ENCODE data around the gene HINT2.

The HINT2 gene

GRCh38 chr9:35840881-35841644 lies 26.2 kb upstream of the HINT2 start:
- no peak for DNase-seq

DNA sequence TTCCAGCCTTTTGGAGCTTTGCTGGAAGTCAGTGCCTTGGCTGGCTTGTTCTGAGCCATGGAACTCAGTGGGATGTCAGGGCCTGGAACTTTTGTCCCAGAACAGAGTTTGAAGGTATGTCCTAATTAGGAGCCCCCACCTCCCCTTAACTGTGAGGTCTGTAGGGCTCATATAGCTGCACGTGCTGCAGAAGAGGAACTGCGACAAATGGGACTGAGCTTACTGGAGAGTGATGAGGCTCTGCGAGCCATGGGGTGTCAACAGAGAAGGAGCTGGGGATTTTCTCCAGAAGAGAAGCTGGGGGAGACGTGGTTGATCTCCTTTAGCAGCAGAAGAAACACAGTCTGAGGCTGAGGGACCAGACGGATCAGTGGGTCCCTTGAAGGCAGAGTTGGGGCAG lies 25.1 kb upstream of the HINT2 start:
- DNase-seq, result no peak

DNA sequence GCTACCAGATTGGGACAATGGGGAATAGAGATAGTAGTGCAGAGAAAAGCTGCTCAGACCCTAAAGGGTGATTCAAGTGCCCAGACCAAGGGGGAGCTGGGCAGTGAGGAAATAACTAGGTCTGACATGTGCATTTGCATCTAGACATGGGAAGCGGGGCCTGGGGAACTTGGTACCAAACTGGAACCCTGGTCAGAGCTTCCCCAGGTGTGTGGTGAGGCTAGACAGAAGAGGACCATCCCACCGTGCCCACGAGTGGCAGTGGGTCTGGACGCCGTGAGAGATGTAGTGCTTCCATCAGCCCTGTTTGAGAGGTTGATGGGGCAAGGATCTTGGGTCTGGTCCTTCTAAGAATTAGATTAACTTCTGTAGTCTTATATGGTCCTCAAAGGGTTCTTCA lies 21.8 kb upstream of the HINT2 start:
- DNase-seq, result no peak

DNA sequence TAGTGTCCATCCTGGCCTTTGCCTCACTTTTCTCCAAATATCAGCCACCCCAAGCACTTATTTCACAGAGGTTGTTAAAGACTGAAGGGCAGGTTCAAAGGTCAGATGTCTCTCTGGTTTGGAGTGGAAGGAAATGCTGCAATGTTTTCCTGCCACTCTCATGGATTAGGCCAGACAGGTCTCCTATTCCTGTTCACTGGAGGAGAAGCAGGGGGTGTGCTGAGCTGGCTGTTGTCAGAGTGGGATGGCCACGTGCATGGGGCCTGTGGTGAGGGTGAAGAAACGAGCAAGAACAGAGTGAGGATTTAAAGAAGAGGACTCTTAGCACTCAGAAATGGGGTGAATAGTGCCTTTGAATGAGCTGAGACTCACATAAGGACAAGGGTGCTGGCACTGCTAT lies 20.9 kb upstream of the HINT2 start:
- DNase-seq, result no peak

- DNase-seq, result no peak
Measured at GRCh38 chr9:35835216-35835632, 20.4 kb upstream of the HINT2 start.

GRCh38 chr9:35834260-35835215 lies 19.7 kb upstream of the HINT2 start:
- DNase-seq, result no peak

- no peak for DNase-seq
Measured at GRCh38 chr9:35832814-35833213, 18.0 kb upstream of the HINT2 start.

- DNase-seq, result no peak
Measured at GRCh38 chr9:35831040-35831439, 16.2 kb upstream of the HINT2 start.

- DNase-seq, result no peak
Measured at GRCh38 chr9:35829764-35830096, 14.9 kb upstream of the HINT2 start.

DNA sequence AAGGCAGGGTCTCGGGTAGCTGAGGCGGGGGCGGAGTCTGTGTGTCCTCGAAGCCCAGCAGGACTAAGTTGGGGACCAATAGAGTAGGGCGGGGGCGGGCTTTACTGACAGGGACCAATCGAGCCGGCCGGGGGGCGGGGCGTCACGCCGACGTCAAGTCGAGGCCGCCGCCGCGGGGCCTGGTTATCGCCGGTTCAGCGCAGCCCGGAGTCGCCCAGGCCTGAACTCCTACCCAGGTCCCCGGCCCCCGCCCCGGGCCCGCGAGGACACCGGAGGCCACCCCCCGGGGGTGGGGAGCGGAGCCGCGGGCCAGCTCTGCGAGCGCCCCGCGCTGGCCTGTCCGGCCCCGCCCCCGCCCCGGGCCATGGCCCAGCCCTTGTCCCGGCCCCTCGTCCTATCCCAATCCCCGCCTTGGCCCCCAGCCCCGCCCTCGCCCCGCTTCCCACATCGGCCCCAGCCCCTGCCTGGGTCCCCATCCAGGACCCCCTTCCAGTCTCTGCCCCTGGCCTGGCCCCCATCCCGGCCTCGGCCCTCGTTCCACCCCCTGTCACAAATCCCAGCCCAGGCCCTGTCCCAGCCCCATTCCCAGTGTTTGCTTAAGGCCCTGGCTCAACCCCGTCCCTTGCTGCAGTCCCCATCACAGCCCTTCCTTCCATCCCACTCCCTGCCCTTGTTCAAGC lies 14.4 kb upstream of the HINT2 start, which contains the start of gene TMEM8B:
Gene TMEM8B (plus strand): TSS at position 145 of the 680 bp plus-strand sequence. CDS start 220 bp downstream, at position 365.
- DNase-seq, result peak; percentile 94 to 96

DNA sequence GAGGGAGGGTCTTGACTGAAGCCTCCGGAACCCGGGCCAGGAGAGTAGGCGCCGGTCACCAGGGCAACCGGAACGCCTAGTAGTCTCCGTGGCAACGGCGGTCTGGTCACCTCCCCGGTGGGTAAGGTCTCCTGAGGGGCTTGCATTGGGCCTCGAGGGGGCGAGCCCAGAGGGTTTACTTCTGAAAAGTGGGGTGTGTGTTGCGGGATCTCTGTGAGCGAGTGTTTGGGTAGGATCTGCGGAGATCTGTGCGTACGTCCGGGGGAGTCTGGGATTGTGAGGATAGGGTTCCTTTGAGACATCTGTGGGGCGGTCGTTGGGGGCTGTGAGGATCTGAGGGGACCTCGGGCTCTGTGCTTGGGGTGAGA lies 13.9 kb upstream of the HINT2 start, which contains the start of gene FAM221B:
Gene FAM221B (minus strand): TSS at position 17 of the 368 bp plus-strand sequence. CDS start 2,571 bp downstream, outside the sequence.
- no peak for DNase-seq

GRCh38 chr9:35827486-35827885 lies 12.6 kb upstream of the HINT2 start:
- DNase-seq, result no peak

GRCh38 chr9:35826071-35826701 lies 11.3 kb upstream of the HINT2 start:
- DNase-seq, result peak; percentile 40 to 59

DNA sequence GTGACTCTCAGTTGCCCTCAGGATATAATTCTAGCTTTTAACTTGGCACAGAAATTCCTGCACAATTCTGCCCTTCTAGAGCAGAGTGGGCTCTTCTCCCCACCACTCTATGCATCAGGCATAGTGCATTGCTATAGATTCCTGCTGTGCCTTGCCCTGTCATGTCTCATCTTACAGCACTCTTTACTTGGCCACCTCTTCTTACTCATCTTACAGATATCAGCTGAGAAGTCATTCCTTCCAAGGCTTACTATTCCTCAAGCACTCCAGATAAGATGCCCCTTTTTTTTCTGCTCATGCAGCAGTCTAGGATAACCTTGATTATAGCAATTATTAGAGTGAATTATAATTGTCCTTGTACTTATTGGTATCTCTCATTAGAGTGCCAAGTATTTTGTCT lies 8.1 kb upstream of the HINT2 start:
- no peak for DNase-seq

DNA sequence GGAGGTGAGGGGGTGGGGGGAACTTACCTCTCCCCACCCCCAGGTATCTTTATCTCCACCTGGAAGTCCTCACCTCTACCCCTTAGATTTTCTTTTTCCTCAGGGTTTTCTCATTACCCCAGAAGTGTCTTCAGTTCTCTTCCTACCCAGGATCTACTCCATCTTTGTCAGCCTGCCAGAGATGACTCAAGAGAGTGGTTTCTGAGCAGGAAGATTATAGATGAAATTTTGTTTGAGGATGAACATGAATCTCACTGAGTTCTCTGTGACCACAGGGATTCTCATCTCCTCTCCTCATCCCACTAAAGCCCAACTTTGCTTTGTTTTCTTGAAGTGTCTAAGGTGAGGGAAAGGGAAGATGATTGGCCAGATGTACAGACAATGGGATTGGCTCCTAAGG lies 5.2 kb upstream of the HINT2 start:
- no peak for DNase-seq

- DNase-seq, result no peak
Measured at GRCh38 chr9:35818341-35818740, 3.5 kb upstream of the HINT2 start.

GRCh38 chr9:35816708-35817107 lies 1.9 kb upstream of the HINT2 start:
- DNase-seq, result no peak

DNA sequence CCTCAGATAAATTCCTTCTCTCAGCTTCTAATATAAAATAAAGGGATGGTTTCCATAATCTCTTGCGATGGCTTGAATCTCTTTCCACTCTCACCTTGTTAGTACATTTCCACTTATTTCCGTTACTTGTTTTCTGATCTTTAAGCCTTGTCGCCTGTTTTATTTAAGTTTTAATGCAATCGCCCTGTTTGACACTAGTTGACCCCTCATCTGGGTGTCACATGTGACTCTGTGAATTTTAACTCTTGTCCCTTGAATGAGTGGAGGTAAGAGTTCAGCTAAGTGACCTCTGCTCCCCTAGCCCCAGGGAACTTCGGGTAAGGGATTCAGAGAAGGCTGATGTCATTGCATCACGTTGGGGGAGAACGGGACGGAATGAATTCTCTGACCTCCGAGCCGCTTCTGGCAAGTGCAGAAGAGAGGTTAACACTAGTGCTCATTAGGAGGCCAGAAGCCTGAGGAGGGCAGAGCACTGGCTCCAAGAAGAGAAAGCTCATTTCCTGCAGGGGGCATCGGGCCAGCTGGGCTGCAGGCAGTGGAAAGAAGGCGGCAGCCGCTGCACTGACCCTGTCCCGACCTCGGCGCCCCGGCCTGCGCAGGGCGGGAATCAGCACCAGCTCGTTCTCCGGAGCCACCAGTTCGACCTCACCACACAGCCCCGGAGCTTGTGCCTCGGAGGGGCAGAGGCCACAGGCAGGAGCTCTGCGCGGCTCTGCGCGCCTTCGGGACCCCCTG lies 569 bp downstream of the HINT2 start:
- peak; percentile 70 to 73 for DNase-seq

DNA sequence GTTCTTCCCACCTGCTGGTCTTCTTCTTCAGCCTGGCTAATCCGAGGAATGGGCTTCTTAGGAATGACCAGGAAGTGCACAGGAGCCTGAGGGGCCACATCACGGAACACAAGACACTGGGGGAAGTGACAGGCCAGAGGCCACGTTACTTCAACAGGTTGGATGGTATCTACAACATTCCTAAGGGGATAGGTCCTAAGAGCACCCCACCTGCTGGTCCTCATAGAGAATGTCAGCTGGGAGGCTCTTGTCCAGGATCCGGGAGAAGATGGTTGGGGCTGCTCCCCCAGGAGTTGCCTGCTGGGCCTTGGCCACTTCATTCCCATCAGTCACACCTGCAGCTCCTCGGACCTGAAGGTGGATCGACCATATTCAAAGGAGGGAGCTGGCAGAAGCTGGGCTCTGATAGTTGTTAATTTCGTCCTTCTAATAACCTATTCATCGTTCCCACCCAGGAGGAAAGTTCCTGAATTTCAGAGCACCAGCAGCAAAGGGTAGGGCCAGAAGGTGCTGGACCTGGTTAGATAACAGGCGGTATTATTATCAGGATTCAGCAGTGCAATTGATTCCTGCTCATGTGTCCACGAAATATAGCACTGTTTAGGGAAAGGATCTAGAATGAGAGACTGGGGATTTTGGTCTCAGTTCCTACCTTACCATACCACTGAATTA lies 1.3 kb downstream of the HINT2 start:
- no peak for DNase-seq

GRCh38 chr9:35812025-35812602 lies 2.7 kb downstream of the HINT2 start, which contains the start of gene SPAG8:
TSS of gene SPAG8 (minus strand) at chr9:35812262. CDS start at chr9:35812147, 115 bp downstream.
- peak; percentile 91 to 94 for DNase-seq

All from activated T-cell treated with anti-CD3 and anti-CD28 coated beads, Interleukin-2, amount 50 U/mL, for 48 hours (primary cell).